NT2/D1 (cell line): ENCODE data around the gene RCAN2.

ENCODE experiments used
- SUZ12 ChIP-seq: IDR thresholded peaks from 2 replicates; pipeline ENCODE4 v1.6.1; 2011; ENCODE audit not compliant: insufficient read length, insufficient read depth; ENCODE audit errors: extremely low read depth
- YY1 ChIP-seq: IDR thresholded peaks from 2 replicates; pipeline ENCODE4 v1.6.1; 2011; ENCODE audit not compliant: insufficient read length, insufficient read depth
- ZNF274 ChIP-seq: IDR thresholded peaks from 2 replicates; pipeline ENCODE4 v1.6.1; 2011; ENCODE audit warnings: mild to moderate bottlenecking, low read depth, low read length

GRCh38 chr6:46254331-46254730 lies 236.9 kb downstream of the RCAN2 start:
- TF ChIP-seq ZNF274: no peak
- TF ChIP-seq SUZ12: no peak
- TF ChIP-seq YY1: no peak
